GM12878 (cell line): ENCODE measurements around the gene CPHXL2. TPM values are rescaled to one million over a fixed set of nuclear protein-coding genes. Genes with fewer than 3 reads are reported as not detected.

ENCODE experiments used
- CBX5 ChIP-seq: sonication (generic); IDR thresholded peaks from 2 replicates; pipeline ENCODE4 v1.6.1; 2016; ENCODE audit warnings: low read depth, moderate library complexity, mild to moderate bottlenecking, inconsistent platforms
- CHD4 ChIP-seq: fragments of 200-600 bp; sonication (generic); IDR thresholded peaks from 2 replicates; pipeline ENCODE4 v1.6.1; 2016; ENCODE audit warnings: mild to moderate bottlenecking
- CREB1 ChIP-seq: IDR thresholded peaks from 2 replicates; pipeline ENCODE4 v1.6.1; 2012; ENCODE audit warnings: low read depth, mild to moderate bottlenecking, inconsistent platforms
- DPF2 ChIP-seq: fragments of 450-650 bp; IDR thresholded peaks from 2 replicates; pipeline ENCODE4 v1.6.1; 2017; ENCODE audit warnings: mild to moderate bottlenecking
- ESRRA ChIP-seq: IDR thresholded peaks from 2 replicates; pipeline ENCODE4 v1.6.1; 2012; ENCODE audit warnings: mild to moderate bottlenecking, low read length, improper control_type of control experiment
- FOXM1 ChIP-seq: IDR thresholded peaks from 2 replicates; pipeline ENCODE4 v1.6.1; 2012; ENCODE audit warnings: low read depth, mild to moderate bottlenecking, inconsistent platforms, low read length, moderate library complexity
- HDAC6 ChIP-seq: fragments of 200-600 bp; sonication (generic); IDR thresholded peaks from one replicate; pipeline ENCODE4 v1.8.0; 2017; ENCODE audit warnings: antibody characterized with exemption; ENCODE audit not compliant: unreplicated experiment
- KDM1A ChIP-seq: fragments of 200-600 bp; sonication (generic); IDR thresholded peaks from 2 replicates; pipeline ENCODE4 v1.6.1; 2016; ENCODE audit warnings: borderline replicate concordance
- MTA3 ChIP-seq: IDR thresholded peaks from 2 replicates; pipeline ENCODE4 v1.6.1; 2012; ENCODE audit warnings: low read length, inconsistent platforms, borderline replicate concordance
- MYC ChIP-seq: IDR thresholded peaks from 2 replicates; pipeline ENCODE4 v1.6.1; 2011; ENCODE audit warnings: mild to moderate bottlenecking, low read length, moderate library complexity, inconsistent platforms; ENCODE audit not compliant: insufficient read depth, insufficient replicate concordance, insufficient read length, severe bottlenecking
- NBN ChIP-seq: fragments of 450-650 bp; IDR thresholded peaks from 2 replicates; pipeline ENCODE4 v1.6.1; 2016
- NFIC ChIP-seq: IDR thresholded peaks from 2 replicates; pipeline ENCODE4 v1.6.1; 2012; ENCODE audit warnings: low read depth, mild to moderate bottlenecking, inconsistent platforms, low read length, moderate library complexity
- NFXL1 ChIP-seq: fragments of 450-650 bp; IDR thresholded peaks from 2 replicates; pipeline ENCODE4 v1.6.1; 2017; ENCODE audit warnings: antibody characterized with exemption, mild to moderate bottlenecking, borderline replicate concordance
- NR2F1 ChIP-seq: fragments of 450-650 bp; conservative IDR thresholded peaks from 2 replicates; pipeline ENCODE4 v1.6.1; 2017; ENCODE audit warnings: mild to moderate bottlenecking
- POLR2AphosphoS2 ChIP-seq: IDR thresholded peaks from 2 replicates; pipeline ENCODE4 v1.6.1; 2011; ENCODE audit warnings: low read depth, mild to moderate bottlenecking, low read length, improper control_type of control experiment, moderate library complexity
- RAD51 ChIP-seq: fragments of 450-650 bp; IDR thresholded peaks from 2 replicates; pipeline ENCODE4 v1.6.1; 2016; ENCODE audit warnings: moderate library complexity, mild to moderate bottlenecking, inconsistent platforms
- SIN3A ChIP-seq: IDR thresholded peaks from 2 replicates; pipeline ENCODE4 v1.6.1; 2012; ENCODE audit warnings: low read depth, low read length, improper control_type of control experiment
- YBX1 ChIP-seq: fragments of 450-650 bp; IDR thresholded peaks from 2 replicates; pipeline ENCODE4 v1.6.1; 2016; ENCODE audit warnings: antibody characterized with exemption
- ZNF217 ChIP-seq: fragments of 450-650 bp; IDR thresholded peaks from 2 replicates; pipeline ENCODE4 v1.6.1; 2017; ENCODE audit warnings: antibody characterized with exemption, mild to moderate bottlenecking
- ZNF622 ChIP-seq: fragments of 450-650 bp; IDR thresholded peaks from 2 replicates; pipeline ENCODE4 v1.6.1; 2017; ENCODE audit warnings: mild to moderate bottlenecking, inconsistent platforms
- polyA plus RNA-seq, 11 experiments: library from polyadenylated mRNA; depleted of rRNA in 4 of 11; unstranded in 6 of 11; stranded (reverse) in 5 of 11; fragments of >200 nt; fragmentation: Nextera tagmentation in 4 of 11; fragmentation: Illumina TruSeq in 1 of 11; extraction: Ambion mirVana in 4 of 11; extraction: Trizol in 1 of 11; gene quantifications; 1 replicate in 1 of 11; 2 replicates in 10 of 11; pipeline versions ENCODE4 v1.2.1 to v1.2.3, GENCODE V29; 2011 to 2016; ENCODE audit warnings: inconsistent platforms in 2 of 11, missing spikeins in 2 of 11, low read depth in 1 of 11
- total RNA-seq, 4 experiments: library from RNA; depleted of rRNA in 3 of 4; stranded (reverse); fragments of >200 nt in 3 of 4; fragmentation: Illumina TruSeq in 1 of 4; extraction: Trizol in 1 of 4; gene quantifications; 2 replicates each; pipeline versions ENCODE4 v1.2.1 to v1.2.3, GENCODE V29; 2013 to 2021
- TF ChIP-seq, protein P1 (sequence below): IDR thresholded peaks from 2 replicates; pipeline ENCODE4 v1.6.1; 2011; ENCODE audit warnings: mild to moderate bottlenecking, low read depth, low read length, moderate library complexity; ENCODE audit not compliant: insufficient replicate concordance
- TF ChIP-seq, protein P2 (sequence below): fragments of 450-650 bp; IDR thresholded peaks from 2 replicates; pipeline ENCODE4 v1.6.1; 2017; ENCODE audit warnings: mild to moderate bottlenecking, moderate library complexity
- TF ChIP-seq, protein P3 (sequence below): fragments of 450-650 bp; IDR thresholded peaks from 2 replicates; pipeline ENCODE4 v1.6.1; 2018; ENCODE audit warnings: mild to moderate bottlenecking, low read depth, moderate library complexity; ENCODE audit not compliant: partially characterized antibody

The CPHXL2 gene
- total and polyA plus RNA-seq, 10 of the 15 experiments (the other 5 are each of a cell fraction or from before 2014, with no cell fraction given) = not detected

DNA sequence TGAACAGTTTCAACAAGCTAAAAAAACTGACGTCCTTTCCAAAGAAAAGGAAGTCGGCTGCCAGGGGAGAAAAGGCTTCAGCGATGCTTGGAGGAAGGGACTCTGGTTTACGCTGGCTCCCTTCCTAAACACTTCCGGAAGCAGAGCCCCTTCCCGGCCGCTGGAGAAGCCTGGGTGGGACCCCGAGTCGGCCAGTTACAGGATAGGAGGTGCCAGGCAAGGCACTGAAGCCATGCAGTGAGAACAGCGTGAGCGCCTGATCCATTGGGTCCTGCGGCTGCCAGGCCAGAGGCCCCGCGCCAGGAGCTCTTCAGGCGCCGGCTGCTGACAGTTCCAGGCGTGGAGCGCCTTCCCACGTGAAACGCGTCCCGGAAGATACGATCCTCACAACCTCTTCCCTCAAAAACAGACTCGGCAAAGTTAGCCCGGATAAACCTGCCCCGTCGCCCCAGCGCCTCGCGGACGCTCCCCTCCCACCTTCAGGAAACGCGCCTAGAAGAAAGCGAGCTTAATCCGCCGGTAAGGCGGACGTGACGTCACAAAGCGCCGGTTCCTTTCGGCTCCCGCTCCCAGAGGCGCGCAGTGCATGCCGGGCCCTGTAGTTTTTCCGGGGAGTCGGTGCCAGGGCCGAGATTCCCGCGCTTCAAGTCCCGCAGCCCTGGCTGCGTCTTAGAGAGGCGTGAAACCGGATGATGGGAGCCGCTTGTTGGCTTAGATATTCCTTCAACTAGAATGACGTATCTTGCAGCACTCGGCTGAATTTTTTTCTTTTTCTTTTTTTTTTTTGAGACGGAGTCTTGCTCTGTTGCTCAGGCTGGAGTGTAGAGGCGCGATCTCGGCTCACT lies 53.8 kb downstream of the CPHXL2 start, which contains the start of gene ADAT1 (continued):
- TF ChIP-seq, protein P1, sequence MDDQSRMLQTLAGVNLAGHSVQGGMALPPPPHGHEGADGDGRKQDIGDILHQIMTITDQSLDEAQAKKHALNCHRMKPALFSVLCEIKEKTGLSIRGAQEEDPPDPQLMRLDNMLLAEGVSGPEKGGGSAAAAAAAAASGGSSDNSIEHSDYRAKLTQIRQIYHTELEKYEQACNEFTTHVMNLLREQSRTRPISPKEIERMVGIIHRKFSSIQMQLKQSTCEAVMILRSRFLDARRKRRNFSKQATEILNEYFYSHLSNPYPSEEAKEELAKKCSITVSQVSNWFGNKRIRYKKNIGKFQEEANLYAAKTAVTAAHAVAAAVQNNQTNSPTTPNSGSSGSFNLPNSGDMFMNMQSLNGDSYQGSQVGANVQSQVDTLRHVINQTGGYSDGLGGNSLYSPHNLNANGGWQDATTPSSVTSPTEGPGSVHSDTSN = no peak
- 0 out of 2 replicates have a peak, but pooled peaks have one; percentile 14 for TF ChIP-seq NR2F1
- TF ChIP-seq MYC = peak; percentile 60
- TF ChIP-seq KDM1A = no peak
- no peak for TF ChIP-seq YBX1
- 0 out of 2 replicates have a peak, but pooled peaks have one; percentile 46 for TF ChIP-seq POLR2AphosphoS2
- TF ChIP-seq FOXM1 = no peak
- TF ChIP-seq RAD51 = no peak
- TF ChIP-seq CBX5 = peak; percentile 56; the same call in 1 of the 2 replicates
- peak; percentile 91 for TF ChIP-seq SIN3A
- no peak for TF ChIP-seq HDAC6
- TF ChIP-seq ESRRA = no peak
- no peak for TF ChIP-seq MTA3
- no peak for TF ChIP-seq ZNF622
- no peak for TF ChIP-seq ZNF217
- TF ChIP-seq, protein P2, sequence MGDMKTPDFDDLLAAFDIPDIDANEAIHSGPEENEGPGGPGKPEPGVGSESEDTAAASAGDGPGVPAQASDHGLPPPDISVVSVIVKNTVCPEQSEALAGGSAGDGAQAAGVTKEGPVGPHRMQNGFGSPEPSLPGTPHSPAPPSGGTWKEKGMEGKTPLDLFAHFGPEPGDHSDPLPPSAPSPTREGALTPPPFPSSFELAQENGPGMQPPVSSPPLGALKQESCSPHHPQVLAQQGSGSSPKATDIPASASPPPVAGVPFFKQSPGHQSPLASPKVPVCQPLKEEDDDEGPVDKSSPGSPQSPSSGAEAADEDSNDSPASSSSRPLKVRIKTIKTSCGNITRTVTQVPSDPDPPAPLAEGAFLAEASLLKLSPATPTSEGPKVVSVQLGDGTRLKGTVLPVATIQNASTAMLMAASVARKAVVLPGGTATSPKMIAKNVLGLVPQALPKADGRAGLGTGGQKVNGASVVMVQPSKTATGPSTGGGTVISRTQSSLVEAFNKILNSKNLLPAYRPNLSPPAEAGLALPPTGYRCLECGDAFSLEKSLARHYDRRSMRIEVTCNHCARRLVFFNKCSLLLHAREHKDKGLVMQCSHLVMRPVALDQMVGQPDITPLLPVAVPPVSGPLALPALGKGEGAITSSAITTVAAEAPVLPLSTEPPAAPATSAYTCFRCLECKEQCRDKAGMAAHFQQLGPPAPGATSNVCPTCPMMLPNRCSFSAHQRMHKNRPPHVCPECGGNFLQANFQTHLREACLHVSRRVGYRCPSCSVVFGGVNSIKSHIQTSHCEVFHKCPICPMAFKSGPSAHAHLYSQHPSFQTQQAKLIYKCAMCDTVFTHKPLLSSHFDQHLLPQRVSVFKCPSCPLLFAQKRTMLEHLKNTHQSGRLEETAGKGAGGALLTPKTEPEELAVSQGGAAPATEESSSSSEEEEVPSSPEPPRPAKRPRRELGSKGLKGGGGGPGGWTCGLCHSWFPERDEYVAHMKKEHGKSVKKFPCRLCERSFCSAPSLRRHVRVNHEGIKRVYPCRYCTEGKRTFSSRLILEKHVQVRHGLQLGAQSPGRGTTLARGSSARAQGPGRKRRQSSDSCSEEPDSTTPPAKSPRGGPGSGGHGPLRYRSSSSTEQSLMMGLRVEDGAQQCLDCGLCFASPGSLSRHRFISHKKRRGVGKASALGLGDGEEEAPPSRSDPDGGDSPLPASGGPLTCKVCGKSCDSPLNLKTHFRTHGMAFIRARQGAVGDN = no peak
- TF ChIP-seq CHD4 = no peak
- TF ChIP-seq NFIC = no peak
- TF ChIP-seq, protein P3, sequence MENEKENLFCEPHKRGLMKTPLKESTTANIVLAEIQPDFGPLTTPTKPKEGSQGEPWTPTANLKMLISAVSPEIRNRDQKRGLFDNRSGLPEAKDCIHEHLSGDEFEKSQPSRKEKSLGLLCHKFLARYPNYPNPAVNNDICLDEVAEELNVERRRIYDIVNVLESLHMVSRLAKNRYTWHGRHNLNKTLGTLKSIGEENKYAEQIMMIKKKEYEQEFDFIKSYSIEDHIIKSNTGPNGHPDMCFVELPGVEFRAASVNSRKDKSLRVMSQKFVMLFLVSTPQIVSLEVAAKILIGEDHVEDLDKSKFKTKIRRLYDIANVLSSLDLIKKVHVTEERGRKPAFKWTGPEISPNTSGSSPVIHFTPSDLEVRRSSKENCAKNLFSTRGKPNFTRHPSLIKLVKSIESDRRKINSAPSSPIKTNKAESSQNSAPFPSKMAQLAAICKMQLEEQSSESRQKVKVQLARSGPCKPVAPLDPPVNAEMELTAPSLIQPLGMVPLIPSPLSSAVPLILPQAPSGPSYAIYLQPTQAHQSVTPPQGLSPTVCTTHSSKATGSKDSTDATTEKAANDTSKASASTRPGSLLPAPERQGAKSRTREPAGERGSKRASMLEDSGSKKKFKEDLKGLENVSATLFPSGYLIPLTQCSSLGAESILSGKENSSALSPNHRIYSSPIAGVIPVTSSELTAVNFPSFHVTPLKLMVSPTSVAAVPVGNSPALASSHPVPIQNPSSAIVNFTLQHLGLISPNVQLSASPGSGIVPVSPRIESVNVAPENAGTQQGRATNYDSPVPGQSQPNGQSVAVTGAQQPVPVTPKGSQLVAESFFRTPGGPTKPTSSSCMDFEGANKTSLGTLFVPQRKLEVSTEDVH = peak; percentile 87
- peak; percentile 96 for TF ChIP-seq CREB1
- no peak for TF ChIP-seq NFXL1
- TF ChIP-seq NBN = peak; percentile 100
- 0 out of 2 replicates have a peak, but pooled peaks have one; percentile 36 for TF ChIP-seq DPF2
